Mesothelial cell of epicardium (in vitro differentiated cells): ENCODE measurements around the gene FNTB. TPM values are rescaled to one million over a fixed set of nuclear protein-coding genes. Genes with fewer than 3 reads are reported as not detected.

Experiments
- DNase-seq, 2 experiments: peaks; one replicate each; pipeline ENCODE4 v3.0.0; 2021; ENCODE audit warnings: low spot score in 2 of 2; ENCODE audit not compliant: unreplicated experiment in 2 of 2
- H3K27ac Mint-ChIP-seq: 2 replicates; pipeline ENCODE4 v1.8.0; 2021; ENCODE audit warnings: mixed read lengths
- H3K27me3 Mint-ChIP-seq: 2 replicates; pipeline ENCODE4 v1.8.0; 2021; ENCODE audit warnings: low read depth, mixed read lengths
- H3K36me3 Mint-ChIP-seq: 2 replicates; pipeline ENCODE4 v1.8.0; 2021; ENCODE audit warnings: mixed read lengths
- H3K4me1 Mint-ChIP-seq: 2 replicates; pipeline ENCODE4 v1.8.0; 2021; ENCODE audit warnings: mixed read lengths
- H3K4me3 Mint-ChIP-seq: 2 replicates; pipeline ENCODE4 v1.8.0; 2021; ENCODE audit warnings: mild to moderate bottlenecking, moderate library complexity, mixed read lengths
- H3K9me3 Mint-ChIP-seq: 2 replicates; pipeline ENCODE4 v1.8.0; 2021; ENCODE audit warnings: mixed read lengths
- CTCF ChIP-seq: fragments of 200-600 bp; sonication (generic); IDR thresholded peaks from one replicate; pipeline ENCODE4 v1.5.0; 2021; ENCODE audit warnings: antibody characterized with exemption; ENCODE audit not compliant: unreplicated experiment
- total RNA-seq: library from RNA; stranded (reverse); gene quantifications from 3 replicates; pipeline ENCODE4 v1.2.1, GENCODE V29; 2021

FNTB gene
- total RNA-seq, 1 donor from 2014 or later = 45.7 TPM

GRCh38 chr14:65010211-65010931, 23.7 kb downstream of the FNTB start:
- Mint-ChIP-seq H3K4me3 (no peak overlapping the region), H3K27ac (no peak overlapping the region), H3K4me1 (peaks cover 39% of the 10 kb centered on the region), H3K27me3 (no peaks in the 10 kb centered on the region), H3K9me3 (no peaks in the 10 kb centered on the region), H3K36me3 (peaks cover 27% of the 10 kb centered on the region)
- DNase-seq = no peak
- no peak for TF ChIP-seq CTCF

- no peaks in the 10 kb centered on the region for H3K27me3 Mint-ChIP-seq
- H3K4me1 Mint-ChIP-seq = peaks cover 27% of the 10 kb centered on the region
- peaks cover 31% of the 10 kb centered on the region for H3K36me3 Mint-ChIP-seq
- no peak for DNase-seq
- H3K4me3 Mint-ChIP-seq = no peak overlapping the region
- H3K27ac Mint-ChIP-seq = no peak overlapping the region
- TF ChIP-seq CTCF = no peak
- H3K9me3 Mint-ChIP-seq = no peaks in the 10 kb centered on the region
Measured at GRCh38 chr14:65011538-65011937, 24.8 kb downstream of the FNTB start.

GRCh38 chr14:65012353-65012752, 25.7 kb downstream of the FNTB start:
- peaks cover 23% of the 10 kb centered on the region for H3K4me1 Mint-ChIP-seq
- no peaks in the 10 kb centered on the region for H3K27me3 Mint-ChIP-seq

GRCh38 chr14:65015391-65015790, 28.7 kb downstream of the FNTB start:
- H3K9me3 Mint-ChIP-seq = no peaks in the 10 kb centered on the region
- no peak for TF ChIP-seq CTCF
- H3K36me3 Mint-ChIP-seq = peaks cover 25% of the 10 kb centered on the region
- H3K4me1 Mint-ChIP-seq = peaks cover 16% of the 10 kb centered on the region
- H3K4me3 Mint-ChIP-seq = no peak overlapping the region
- H3K27ac Mint-ChIP-seq = no peak overlapping the region
- DNase-seq = no peak
- H3K27me3 Mint-ChIP-seq = no peaks in the 10 kb centered on the region

More at GRCh38 chr14:65012353-65012752, 25.7 kb downstream of the FNTB start:
- TF ChIP-seq CTCF = no peak
- Mint-ChIP-seq H3K27ac (no peak overlapping the region), H3K9me3 (no peaks in the 10 kb centered on the region), H3K4me3 (no peak overlapping the region), H3K36me3 (peaks cover 36% of the 10 kb centered on the region)
- DNase-seq = no peak

- Mint-ChIP-seq H3K4me3 (no peak overlapping the region), H3K4me1 (peaks cover 15% of the 10 kb centered on the region), H3K9me3 (no peaks in the 10 kb centered on the region), H3K36me3 (peaks cover 20% of the 10 kb centered on the region), H3K27me3 (no peaks in the 10 kb centered on the region), H3K27ac (no peak overlapping the region)
- no peak for TF ChIP-seq CTCF
- DNase-seq = no peak
Measured at GRCh38 chr14:65016471-65016870, 29.8 kb downstream of the FNTB start.
